Measurements from ENCODE around the gene PTPRU. TPM values are rescaled to one million over a fixed set of nuclear protein-coding genes. Genes with fewer than 3 reads are reported as not detected.

The PTPRU gene
- polyA plus RNA-seq, 2 of the 4 experiments (the other 2 are of a cell fraction), result 5.7 to 6.1 TPM

- WGBS (ENCODE audit: missing lambda C conversion rate), result 41% methylated on average over 2 of the region's 2 CpGs
- H3K4me2 ChIP-seq, result no peak overlapping the region
- no peaks in the 10 kb centered on the region for H3K9me3 ChIP-seq
- no peak for TF ChIP-seq HES2 (IDR thresholded peaks at IDR 0.05)
- no peak for TF ChIP-seq KDM5A (IDR thresholded peaks at IDR 0.05)
- TF ChIP-seq FOSL2 (IDR thresholded peaks at IDR 0.05), result no peak
- no peak for TF ChIP-seq FOSL2 (CRISPR knock-in tag; IDR thresholded peaks at IDR 0.05)
- TF ChIP-seq RCOR1 (IDR thresholded peaks at IDR 0.05; ENCODE audit: low read depth, low read length), result no peak
- TF ChIP-seq HOXB5 (CRISPR knock-in tag; IDR thresholded peaks at IDR 0.05), result no peak
- no peak for TF ChIP-seq PBX3 (IDR thresholded peaks at IDR 0.05)
- TF ChIP-seq EP300 (IDR thresholded peaks at IDR 0.05), result no peak
- no peak for TF ChIP-seq JUNB (IDR thresholded peaks at IDR 0.05)
- no peak for TF ChIP-seq NR3C1 (IDR thresholded peaks at IDR 0.05)
- TF ChIP-seq HOXB13 (CRISPR knock-in tag; IDR thresholded peaks at IDR 0.05; ENCODE audit: low read depth), result no peak
- TF ChIP-seq ZFP36 (IDR thresholded peaks at IDR 0.05; ENCODE audit: borderline replicate concordance, partially characterized antibody), result no peak
- TF ChIP-seq, protein P1, sequence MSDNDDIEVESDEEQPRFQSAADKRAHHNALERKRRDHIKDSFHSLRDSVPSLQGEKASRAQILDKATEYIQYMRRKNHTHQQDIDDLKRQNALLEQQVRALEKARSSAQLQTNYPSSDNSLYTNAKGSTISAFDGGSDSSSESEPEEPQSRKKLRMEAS (IDR thresholded peaks at IDR 0.05), result no peak
- TF ChIP-seq ELK1 (IDR thresholded peaks at IDR 0.05; ENCODE audit: low read depth, low read length), result no peak
- no peaks in the 10 kb centered on the region for H3K4me1 ChIP-seq
- CTCF ChIA-PET, result interaction anchor here (0.9 to 1.2 kb wide), 2 partner anchors 13 to 91 kb away, joined by 3 read pairs; no protein-coding TSS in a partner anchor
- POLR2A ChIA-PET, result no interaction called here
- ATAC-seq (no peak), DNase-seq (ENCODE audit: low read depth in 1 of 2, low spot score in 1 of 2) (no peak), FAIRE-seq (no peak)
- no peak overlapping the region for H3K4me3 ChIP-seq
- H3K27ac ChIP-seq, result no peak overlapping the region
These were observed 93.8 kb downstream of the PTPRU start for GRCh38 chr1:29330089-29330488.

DNA sequence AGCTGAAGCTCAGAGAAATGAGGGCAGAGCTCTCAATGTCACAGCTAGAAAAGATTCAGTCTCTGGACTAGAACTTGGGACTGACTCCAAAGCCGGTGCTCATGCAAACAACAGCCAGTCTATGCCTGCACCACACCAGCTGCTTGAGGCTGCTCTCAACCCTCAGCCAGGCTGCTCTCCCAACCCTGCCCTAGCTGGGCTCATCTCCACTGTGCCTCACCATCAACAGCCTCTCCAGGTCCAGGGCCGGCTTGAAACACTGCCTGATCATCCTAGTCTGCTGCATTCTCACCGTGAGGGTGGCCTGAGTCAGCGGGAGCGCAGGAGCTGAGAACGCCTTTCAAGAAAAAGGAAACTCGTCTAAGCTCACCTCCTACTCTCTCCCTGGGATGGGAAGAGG, 94.5 kb downstream of the PTPRU start:
- 59% methylated on average over 7 of the region's 7 CpGs for WGBS (ENCODE audit: missing lambda C conversion rate)
- Histone ChIP-seq H3K27ac (no peak overlapping the region), H3K4me2 (no peak overlapping the region), H3K4me3 (no peak overlapping the region), H3K9me3 (no peaks in the 10 kb centered on the region), H3K4me1 (no peaks in the 10 kb centered on the region)
- POLR2A ChIA-PET, result no interaction called here
- ATAC-seq, result no peak
- CTCF ChIA-PET, result interaction anchor here (0.9 to 1.2 kb wide), 2 partner anchors 12 to 91 kb away, joined by 3 read pairs; no protein-coding TSS in a partner anchor
- no peak for DNase-seq (ENCODE audit: low read depth in 1 of 2, low spot score in 1 of 2)
- TF ChIP-seq POLR2A (IDR thresholded peaks at IDR 0.05; ENCODE audit: low read length) (no peak), MYC (IDR thresholded peaks at IDR 0.05; ENCODE audit: borderline replicate concordance, low read length) (no peak), EHF (CRISPR knock-in tag; IDR thresholded peaks at IDR 0.05) (no peak), NR3C1 (IDR thresholded peaks at IDR 0.05) (no peak)
- TF ChIP-seq, protein P2, sequence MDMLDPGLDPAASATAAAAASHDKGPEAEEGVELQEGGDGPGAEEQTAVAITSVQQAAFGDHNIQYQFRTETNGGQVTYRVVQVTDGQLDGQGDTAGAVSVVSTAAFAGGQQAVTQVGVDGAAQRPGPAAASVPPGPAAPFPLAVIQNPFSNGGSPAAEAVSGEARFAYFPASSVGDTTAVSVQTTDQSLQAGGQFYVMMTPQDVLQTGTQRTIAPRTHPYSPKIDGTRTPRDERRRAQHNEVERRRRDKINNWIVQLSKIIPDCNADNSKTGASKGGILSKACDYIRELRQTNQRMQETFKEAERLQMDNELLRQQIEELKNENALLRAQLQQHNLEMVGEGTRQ (IDR thresholded peaks at IDR 0.05), result no peak
- no peak for FAIRE-seq

- no peak overlapping the region for H3K27ac ChIP-seq
- no peak overlapping the region for H3K4me3 ChIP-seq
- H3K4me1 ChIP-seq, result no peaks in the 10 kb centered on the region
- no peak for TF ChIP-seq KDM1A (IDR thresholded peaks at IDR 0.05; ENCODE audit: low read depth)
- TF ChIP-seq RCOR1 (IDR thresholded peaks at IDR 0.05; ENCODE audit: low read depth, low read length), result no peak
- TF ChIP-seq HDAC2 (IDR thresholded peaks at IDR 0.05), result no peak
- no peak for TF ChIP-seq POLR2A (IDR thresholded peaks at IDR 0.05; ENCODE audit: low read length)
- TF ChIP-seq HOXA7 (CRISPR knock-in tag; IDR thresholded peaks at IDR 0.05), result no peak
- no peak for TF ChIP-seq JUN (IDR thresholded peaks at IDR 0.05)
- TF ChIP-seq POLR2AphosphoS2 (conservative IDR thresholded peaks at IDR 0.05; ENCODE audit: low read length), result no peak
- TF ChIP-seq, protein P3, sequence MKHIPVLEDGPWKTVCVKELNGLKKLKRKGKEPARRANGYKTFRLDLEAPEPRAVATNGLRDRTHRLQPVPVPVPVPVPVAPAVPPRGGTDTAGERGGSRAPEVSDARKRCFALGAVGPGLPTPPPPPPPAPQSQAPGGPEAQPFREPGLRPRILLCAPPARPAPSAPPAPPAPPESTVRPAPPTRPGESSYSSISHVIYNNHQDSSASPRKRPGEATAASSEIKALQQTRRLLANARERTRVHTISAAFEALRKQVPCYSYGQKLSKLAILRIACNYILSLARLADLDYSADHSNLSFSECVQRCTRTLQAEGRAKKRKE (CRISPR knock-in tag; IDR thresholded peaks at IDR 0.05; ENCODE audit: low read depth), result no peak
- TF ChIP-seq ELK1 (IDR thresholded peaks at IDR 0.05; ENCODE audit: low read depth, low read length), result no peak
- TF ChIP-seq, protein P1 (IDR thresholded peaks at IDR 0.05), result no peak
- TF ChIP-seq FOSL2 (IDR thresholded peaks at IDR 0.05), result no peak
- TF ChIP-seq FOSL2 (CRISPR knock-in tag; IDR thresholded peaks at IDR 0.05), result no peak
- H3K9me3 ChIP-seq, result no peaks in the 10 kb centered on the region
- CTCF ChIA-PET, result interaction anchor here (0.9 to 2.0 kb wide), 4 partner anchors 10 to 1377 kb away, joined by 3 to 10 read pairs (median 3); no protein-coding TSS in a partner anchor
- POLR2A ChIA-PET, result no interaction called here
- ATAC-seq (no peak), FAIRE-seq (no peak), DNase-seq (ENCODE audit: low read depth in 1 of 2, low spot score in 1 of 2) (no peak)
- H3K4me2 ChIP-seq, result no peak overlapping the region
These were observed 95.0 kb downstream of the PTPRU start for GRCh38 chr1:29331309-29331708.
